C4-2B (cell line): ENCODE results near the gene ADI1.

ENCODE experiments used
- CTCF ChIP-seq: fragments of 450-650 bp; conservative IDR thresholded peaks from 2 replicates; pipeline ENCODE4 v1.5.1; 2017; ENCODE audit warnings: mild to moderate bottlenecking
- ZFX ChIP-seq: fragments of 450-650 bp; IDR thresholded peaks from 2 replicates; pipeline ENCODE4 v1.6.1; 2017

DNA sequence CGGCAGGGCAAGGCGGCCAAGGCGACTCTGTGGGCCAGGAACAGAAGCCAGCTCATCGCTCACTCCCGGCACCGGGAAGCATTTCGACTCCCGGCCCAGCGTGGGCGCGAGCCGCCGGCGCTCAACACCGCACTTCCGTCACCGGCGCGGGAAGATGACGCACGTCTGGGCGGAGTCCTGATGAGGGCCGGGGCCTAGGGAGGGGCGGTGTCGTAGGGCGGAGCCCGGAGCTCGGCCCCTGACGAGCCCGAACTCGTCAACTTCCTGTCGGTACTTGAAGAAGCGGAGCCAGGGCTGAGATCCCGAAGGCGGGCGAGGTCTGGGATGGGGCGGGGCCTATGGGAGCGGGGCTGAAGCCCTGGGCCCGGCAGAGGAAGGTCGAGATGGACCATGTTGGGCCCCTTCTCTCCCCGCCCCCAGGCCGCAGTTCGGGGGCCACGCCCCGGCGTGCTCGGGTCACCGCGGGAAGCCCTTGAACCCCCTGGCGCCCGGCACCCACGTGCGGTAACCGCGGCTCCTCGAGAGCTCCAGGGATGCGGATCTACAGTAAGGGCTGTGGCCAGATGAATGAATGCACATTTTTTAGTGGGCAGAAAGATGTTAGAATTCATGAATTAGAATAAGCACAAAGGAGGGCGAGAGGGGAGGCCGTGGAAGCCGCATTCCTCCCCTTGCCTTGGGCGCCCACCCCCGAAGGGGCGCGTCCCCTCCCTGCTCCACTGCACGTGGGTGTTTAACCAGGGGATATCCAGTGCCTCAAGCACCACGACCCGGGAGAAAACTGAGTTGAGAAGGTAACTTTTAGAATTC is 39.1 kb upstream of the ADI1 start, which contains the start of gene RNASEH1:
- TF ChIP-seq CTCF (no peak), ZFX (no peak; the same call in 1 of the 2 replicates)
